ENCODE data around the gene MTMR6.

DNA sequence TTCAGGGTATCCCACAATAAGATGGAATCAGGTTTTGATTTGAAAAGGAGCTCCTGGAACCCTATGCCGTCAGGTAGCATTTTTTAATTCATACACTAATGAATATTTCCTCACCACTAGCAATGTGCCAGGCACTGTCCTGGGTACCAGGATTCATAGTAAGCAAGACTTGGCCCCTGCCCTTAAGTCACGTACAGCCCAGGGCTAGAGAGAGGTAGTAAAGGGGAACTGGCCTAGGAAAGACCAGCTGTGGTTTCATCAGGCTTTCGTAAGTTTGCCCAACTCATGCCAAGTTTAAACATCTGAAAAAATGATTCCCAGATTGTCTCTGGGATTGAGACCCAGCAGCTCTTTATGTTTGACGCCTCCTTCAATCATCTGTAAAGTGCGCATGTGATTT is 69.3 kb downstream of the MTMR6 start:
- TF ChIP-seq, protein P1, sequence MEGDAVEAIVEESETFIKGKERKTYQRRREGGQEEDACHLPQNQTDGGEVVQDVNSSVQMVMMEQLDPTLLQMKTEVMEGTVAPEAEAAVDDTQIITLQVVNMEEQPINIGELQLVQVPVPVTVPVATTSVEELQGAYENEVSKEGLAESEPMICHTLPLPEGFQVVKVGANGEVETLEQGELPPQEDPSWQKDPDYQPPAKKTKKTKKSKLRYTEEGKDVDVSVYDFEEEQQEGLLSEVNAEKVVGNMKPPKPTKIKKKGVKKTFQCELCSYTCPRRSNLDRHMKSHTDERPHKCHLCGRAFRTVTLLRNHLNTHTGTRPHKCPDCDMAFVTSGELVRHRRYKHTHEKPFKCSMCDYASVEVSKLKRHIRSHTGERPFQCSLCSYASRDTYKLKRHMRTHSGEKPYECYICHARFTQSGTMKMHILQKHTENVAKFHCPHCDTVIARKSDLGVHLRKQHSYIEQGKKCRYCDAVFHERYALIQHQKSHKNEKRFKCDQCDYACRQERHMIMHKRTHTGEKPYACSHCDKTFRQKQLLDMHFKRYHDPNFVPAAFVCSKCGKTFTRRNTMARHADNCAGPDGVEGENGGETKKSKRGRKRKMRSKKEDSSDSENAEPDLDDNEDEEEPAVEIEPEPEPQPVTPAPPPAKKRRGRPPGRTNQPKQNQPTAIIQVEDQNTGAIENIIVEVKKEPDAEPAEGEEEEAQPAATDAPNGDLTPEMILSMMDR (IDR thresholded peaks at IDR 0.05): no peak
- TF ChIP-seq POLR2A (IDR thresholded peaks at IDR 0.05; ENCODE audit: low read depth) (no peak), POLR2AphosphoS5 (IDR thresholded peaks at IDR 0.05) (no peak)
